IMR-90 (cell line): Measurements from ENCODE around the gene EEPD1. TPM values are rescaled to one million over a fixed set of nuclear protein-coding genes. Genes with fewer than 3 reads are reported as not detected.

Source experiments
- ATAC-seq: fragments of 200-7000 bp; cut with Tn5 transposase; 2 replicates; pipeline ENCODE4 v1.9.1; 2020; ENCODE audit warnings: low read depth, mild to moderate bottlenecking, moderate library complexity
- BruUV-seq: library from RNA; stranded (reverse); fragments of 400-500 nt; replicated peaks from 2 replicates; lab custom pipeline; 2021; lab: Mats Ljungman, UMichigan
- CTCF ChIA-PET: fragments of 300-600 bp; formaldehyde crosslinking; extraction: SDS; loops from one replicate; lab custom pipeline; 2021; ENCODE audit warnings: antibody characterized with exemption; lab: Yijun Ruan, JAX
- POLR2A ChIA-PET: fragments of 300-600 bp; sonication (Branson Sonifier 250); formaldehyde crosslinking; loops from one replicate; lab custom pipeline; 2022; ENCODE audit warnings: antibody characterized with exemption; ENCODE audit not compliant: unreplicated experiment; lab: Charles Lee
- DNase-seq: peaks from one replicate; pipeline ENCODE4 v3.0.0; 2013
- H2AFZ ChIP-seq: replicated peaks from 2 replicates; pipeline ENCODE3; 2013; ENCODE audit warnings: low read length, mild to moderate bottlenecking; ENCODE audit not compliant: poor library complexity
- H2AK5ac ChIP-seq: 2 replicates; pipeline ENCODE4 v1.6.1; 2013; ENCODE audit warnings: low read depth, low read length, inconsistent platforms
- H2AK9ac ChIP-seq: replicated peaks from 2 replicates; pipeline ENCODE3; 2013; ENCODE audit warnings: mild to moderate bottlenecking, low read depth, low read length, moderate library complexity; ENCODE audit not compliant: poor library complexity
- H2BK120ac ChIP-seq: 2 replicates; pipeline ENCODE4 v1.6.1; 2013; ENCODE audit warnings: low read depth, low read length, inconsistent platforms
- H2BK15ac ChIP-seq: 3 replicates; pipeline ENCODE4 v1.6.1; 2013; ENCODE audit warnings: low read depth, low read length, inconsistent platforms
- H2BK20ac ChIP-seq: 2 replicates; pipeline ENCODE4 v1.6.1; 2013; ENCODE audit warnings: low read depth, mild to moderate bottlenecking, inconsistent platforms, low read length, moderate library complexity
- H2BK5ac ChIP-seq: 2 replicates; pipeline ENCODE4 v1.6.1; 2013; ENCODE audit warnings: mild to moderate bottlenecking, low read depth, low read length, inconsistent platforms; ENCODE audit not compliant: poor library complexity, severe bottlenecking
- H3K14ac ChIP-seq: replicated peaks from 2 replicates; pipeline ENCODE4 v1.6.1; 2013; ENCODE audit warnings: low read depth, low read length, inconsistent platforms
- H3K18ac ChIP-seq: 2 replicates; pipeline ENCODE4 v1.6.1; 2013; ENCODE audit warnings: low read depth, low read length, control low read depth
- H3K23ac ChIP-seq: 2 replicates; pipeline ENCODE4 v1.6.1; 2013; ENCODE audit warnings: low read depth, low read length, inconsistent platforms
- H3K27ac ChIP-seq: 2 replicates; pipeline ENCODE4 v1.5.1; 2013; ENCODE audit warnings: mild to moderate bottlenecking, control low read depth, low read length; ENCODE audit not compliant: insufficient read depth
- H3K27me3 ChIP-seq: 2 replicates; pipeline ENCODE4 v1.6.1; 2013; ENCODE audit warnings: low read length; ENCODE audit not compliant: control insufficient read depth, insufficient read depth
- H3K36me3 ChIP-seq: 2 replicates; pipeline ENCODE4 v1.6.1; 2013; ENCODE audit warnings: low read length, mixed read lengths; ENCODE audit not compliant: control insufficient read depth, insufficient read depth
- H3K4ac ChIP-seq: 2 replicates; pipeline ENCODE4 v1.6.1; 2013; ENCODE audit warnings: low read depth, low read length, inconsistent platforms
- H3K4me1 ChIP-seq: 2 replicates; pipeline ENCODE4 v1.6.1; 2013; ENCODE audit warnings: low read length, mixed read lengths; ENCODE audit not compliant: control insufficient read depth, insufficient read depth
- H3K4me2 ChIP-seq: 2 replicates; pipeline ENCODE4 v1.6.1; 2013; ENCODE audit warnings: low read depth, mild to moderate bottlenecking, control low read depth, low read length, moderate library complexity
- H3K4me3 ChIP-seq: 2 replicates; pipeline ENCODE4 v1.5.1; 2013; ENCODE audit warnings: low read depth, mild to moderate bottlenecking, control low read depth, low read length, moderate library complexity; ENCODE audit not compliant: insufficient read depth
- H3K56ac ChIP-seq: 2 replicates; pipeline ENCODE4 v1.6.1; 2013; ENCODE audit warnings: low read length, inconsistent platforms; ENCODE audit not compliant: insufficient read depth; ENCODE audit errors: extremely low read depth
- H3K79me1 ChIP-seq, 2 experiments: 2 replicates each; pipeline ENCODE4 v1.6.1; 2013; ENCODE audit warnings: low read length in 2 of 2, inconsistent platforms in 1 of 2, low read depth in 1 of 2
- H3K9ac ChIP-seq: 2 replicates; pipeline ENCODE4 v1.6.1; 2013; ENCODE audit warnings: low read depth, low read length, control low read depth
- H3K9me1 ChIP-seq: 2 replicates; pipeline ENCODE4 v1.6.1; 2013; ENCODE audit warnings: low read length, inconsistent platforms; ENCODE audit not compliant: insufficient read depth
- H3K9me3 ChIP-seq: 2 replicates; pipeline ENCODE4 v1.6.1; 2013; ENCODE audit warnings: low read length; ENCODE audit not compliant: control insufficient read depth, insufficient read depth
- H4K20me1 ChIP-seq: 2 replicates; pipeline ENCODE4 v1.6.1; 2013; ENCODE audit warnings: low read length, inconsistent platforms; ENCODE audit not compliant: insufficient read depth
- H4K5ac ChIP-seq: 2 replicates; pipeline ENCODE4 v1.6.1; 2013; ENCODE audit warnings: mild to moderate bottlenecking, low read depth, low read length, control low read depth
- H4K8ac ChIP-seq, 2 experiments: 2 replicates each; pipeline ENCODE4 v1.6.1; 2013; ENCODE audit warnings: low read depth in 2 of 2, low read length in 2 of 2, control low read depth in 1 of 2, inconsistent platforms in 1 of 2
- H4K91ac ChIP-seq: 2 replicates; pipeline ENCODE4 v1.6.1; 2013; ENCODE audit warnings: low read depth, low read length, inconsistent platforms; ENCODE audit not compliant: insufficient read depth
- BHLHE40 ChIP-seq: fragments of 150-350 bp; IDR thresholded peaks from 2 replicates; pipeline ENCODE4 v1.6.1; 2016; ENCODE audit warnings: mild to moderate bottlenecking, low read depth, low read length
- CEBPB ChIP-seq: IDR thresholded peaks from 2 replicates; pipeline ENCODE4 v1.6.1; 2012; ENCODE audit warnings: low read depth, low read length, improper control_type of control experiment
- CHD1 ChIP-seq: IDR thresholded peaks from 2 replicates; pipeline ENCODE4 v1.6.1; 2012; ENCODE audit warnings: low read depth, low read length, improper control_type of control experiment
- FOS ChIP-seq: fragments of 150-350 bp; IDR thresholded peaks from 2 replicates; pipeline ENCODE4 v1.6.1; 2016; ENCODE audit warnings: low read depth, low read length
- MAFK ChIP-seq: IDR thresholded peaks from 2 replicates; pipeline ENCODE4 v1.6.1; 2012; ENCODE audit warnings: low read depth, low read length, improper control_type of control experiment
- MAZ ChIP-seq: IDR thresholded peaks from 2 replicates; pipeline ENCODE4 v1.6.1; 2012; ENCODE audit warnings: low read depth, mild to moderate bottlenecking, low read length, improper control_type of control experiment, moderate library complexity, borderline replicate concordance
- MXI1 ChIP-seq: IDR thresholded peaks from 2 replicates; pipeline ENCODE4 v1.6.1; 2012; ENCODE audit warnings: low read depth, mild to moderate bottlenecking, low read length, moderate library complexity, borderline replicate concordance
- POLR2A ChIP-seq: IDR thresholded peaks from 2 replicates; pipeline ENCODE4 v1.6.1; 2012; ENCODE audit warnings: mild to moderate bottlenecking, low read depth, low read length
- RAD21 ChIP-seq: IDR thresholded peaks from 2 replicates; pipeline ENCODE4 v1.6.1; 2012; ENCODE audit warnings: low read length, improper control_type of control experiment
- RCOR1 ChIP-seq: IDR thresholded peaks from 2 replicates; pipeline ENCODE4 v1.6.1; 2012; ENCODE audit warnings: mild to moderate bottlenecking, low read length, improper control_type of control experiment; ENCODE audit not compliant: insufficient replicate concordance
- RFX5 ChIP-seq: IDR thresholded peaks from 2 replicates; pipeline ENCODE4 v1.8.0; 2012; ENCODE audit warnings: low read depth, mild to moderate bottlenecking, low read length, moderate library complexity
- SMC3 ChIP-seq: fragments of 150-350 bp; IDR thresholded peaks from 2 replicates; pipeline ENCODE4 v1.6.1; 2016; ENCODE audit warnings: low read depth, mild to moderate bottlenecking, antibody characterized with exemption, low read length, moderate library complexity
- WGBS, 2 experiments: methylation state at CpG; one replicate each; pipeline versions ENCODE4 v1.1.5 to v1.1.7; 2013; ENCODE audit warnings: missing lambda C conversion rate in 2 of 2; ENCODE audit not compliant: insufficient read length in 1 of 2; ENCODE audit errors: extremely low coverage in 2 of 2; 5-methylcytosine and 5-hydroxymethylcytosine counted together
- dilution Hi-C: fragments of 300-500 bp; cut with HindIII; formaldehyde crosslinking; loops from one replicate; pipeline ENCODE4 v1.14.3; 2018; ENCODE audit warnings: low sequenced_read_pairs; ENCODE audit not compliant: unreplicated experiment
- in situ Hi-C: fragments of 300-500 bp; cut with MboI; formaldehyde crosslinking; loops from 3 replicates; pipeline ENCODE4 v1.14.3; 2019; ENCODE audit warnings: low sequenced_read_pairs, inconsistent platforms, mixed read lengths
- intact Hi-C: fragments of 100-400 bp; cut with micrococcal nuclease; formaldehyde crosslinking; loops from 2 replicates; pipeline ENCODE4 v1.10.0; 2022
- polyA plus RNA-seq, 3 experiments: library from polyadenylated mRNA; depleted of rRNA; stranded (reverse); fragments of >200 nt; gene quantifications; 2 replicates each; pipeline ENCODE4 v1.2.3, GENCODE V29; 2012; ENCODE audit warnings: low replicate concordance in 1 of 3
- total RNA-seq: library from RNA; depleted of rRNA; stranded (reverse); fragments of >200 nt; gene quantifications from 2 replicates; pipeline ENCODE4 v1.2.3, GENCODE V29; 2012
- TF ChIP-seq, protein P1 (sequence below): fragments of 150-350 bp; IDR thresholded peaks from 2 replicates; pipeline ENCODE4 v1.6.1; 2017; ENCODE audit warnings: mild to moderate bottlenecking, antibody characterized with exemption, low read length, low read depth
- TF ChIP-seq, protein P2 (sequence below): fragments of 150-350 bp; IDR thresholded peaks from 2 replicates; pipeline ENCODE4 v1.6.1; 2016; ENCODE audit warnings: low read depth, mild to moderate bottlenecking, low read length, moderate library complexity, borderline replicate concordance

The EEPD1 gene
- total and polyA plus RNA-seq, 2 of the 4 experiments (the other 2 are of a cell fraction), result 7.3 to 15.2 TPM

DNA sequence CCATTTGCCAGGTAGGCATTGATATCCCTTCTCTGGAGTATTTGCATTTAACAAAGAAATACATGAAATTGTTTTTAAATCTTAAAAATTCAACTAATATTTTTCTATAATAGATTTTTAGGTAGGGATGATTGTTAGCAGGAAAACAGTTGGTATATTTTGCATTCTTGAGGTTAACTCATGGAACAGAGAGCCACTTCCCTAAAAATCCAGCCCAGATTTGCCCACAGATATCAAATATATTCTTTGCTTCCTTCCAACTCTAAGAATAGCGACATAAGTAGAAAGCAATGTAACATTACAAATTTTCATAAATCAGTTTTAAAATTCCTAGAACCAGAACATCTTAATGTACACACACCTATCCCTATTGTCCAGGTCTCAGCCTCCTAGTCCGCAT is 191.6 kb downstream of the EEPD1 start:
- no peaks in the 10 kb centered on the region; the same call in 1 of the 2 replicates for H3K9me3 ChIP-seq
- no peak overlapping the region for H4K5ac ChIP-seq
- DNase-seq (no peak), ATAC-seq (no peak)
- no peak overlapping the region for H3K4me3 ChIP-seq
- H3K18ac ChIP-seq, result no peak overlapping the region
- H3K27me3 ChIP-seq, result peaks cover 2% of the 10 kb centered on the region; the same call in 1 of the 2 replicates
- no peak overlapping the region for H2AFZ ChIP-seq
- H3K4me1 ChIP-seq, result peaks cover 2% of the 10 kb centered on the region; the same call in 1 of the 2 replicates
- H2BK5ac ChIP-seq, result no peak overlapping the region
- no peaks in the 10 kb centered on the region for H3K36me3 ChIP-seq
- ChIA-PET CTCF (no interaction called here), POLR2A (no interaction called here)
- H4K91ac ChIP-seq, result no peak overlapping the region
- no TSS peak for BruUV-seq
- no peak overlapping the region for H2BK15ac ChIP-seq
- no peak overlapping the region for H3K14ac ChIP-seq
- H3K27ac ChIP-seq, result no peak overlapping the region
- H3K9me1 ChIP-seq, result no peaks in the 10 kb centered on the region
- H4K20me1 ChIP-seq, result no peaks in the 10 kb centered on the region
- no peak overlapping the region for H3K56ac ChIP-seq
- WGBS, 2 experiments, result no CpG with 5 or more reads among the region's 2 CpGs
- H4K8ac ChIP-seq, result no peak overlapping the region
- H2BK120ac ChIP-seq, result no peak overlapping the region
- H2AK5ac ChIP-seq, result no peak overlapping the region
- no peak overlapping the region for H3K4ac ChIP-seq
- TF ChIP-seq, protein P1, sequence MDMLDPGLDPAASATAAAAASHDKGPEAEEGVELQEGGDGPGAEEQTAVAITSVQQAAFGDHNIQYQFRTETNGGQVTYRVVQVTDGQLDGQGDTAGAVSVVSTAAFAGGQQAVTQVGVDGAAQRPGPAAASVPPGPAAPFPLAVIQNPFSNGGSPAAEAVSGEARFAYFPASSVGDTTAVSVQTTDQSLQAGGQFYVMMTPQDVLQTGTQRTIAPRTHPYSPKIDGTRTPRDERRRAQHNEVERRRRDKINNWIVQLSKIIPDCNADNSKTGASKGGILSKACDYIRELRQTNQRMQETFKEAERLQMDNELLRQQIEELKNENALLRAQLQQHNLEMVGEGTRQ, result no peak
- TF ChIP-seq RFX5 (no peak), BHLHE40 (no peak), CEBPB (no peak), FOS (no peak), RCOR1 (no peak), POLR2A (no peak), MXI1 (no peak), CHD1 (no peak), SMC3 (no peak), MAZ (no peak), RAD21 (no peak), MAFK (no peak)
- TF ChIP-seq, protein P2, sequence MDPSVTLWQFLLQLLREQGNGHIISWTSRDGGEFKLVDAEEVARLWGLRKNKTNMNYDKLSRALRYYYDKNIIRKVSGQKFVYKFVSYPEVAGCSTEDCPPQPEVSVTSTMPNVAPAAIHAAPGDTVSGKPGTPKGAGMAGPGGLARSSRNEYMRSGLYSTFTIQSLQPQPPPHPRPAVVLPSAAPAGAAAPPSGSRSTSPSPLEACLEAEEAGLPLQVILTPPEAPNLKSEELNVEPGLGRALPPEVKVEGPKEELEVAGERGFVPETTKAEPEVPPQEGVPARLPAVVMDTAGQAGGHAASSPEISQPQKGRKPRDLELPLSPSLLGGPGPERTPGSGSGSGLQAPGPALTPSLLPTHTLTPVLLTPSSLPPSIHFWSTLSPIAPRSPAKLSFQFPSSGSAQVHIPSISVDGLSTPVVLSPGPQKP, result no peak
- dilution Hi-C loops (no loop called here), intact Hi-C loops (no loop called here), in situ Hi-C loops (loop anchor here (25.0 kb wide), 1 partner anchor 632 kb away; no protein-coding TSS in a partner anchor)
- no peak overlapping the region for H3K23ac ChIP-seq
- H3K9ac ChIP-seq, result no peak overlapping the region
- no peak overlapping the region for H2BK20ac ChIP-seq
- H3K79me1 ChIP-seq, result no peaks in the 10 kb centered on the region
- H3K4me2 ChIP-seq, result no peak overlapping the region
- no peak overlapping the region for H2AK9ac ChIP-seq
